WTC11 (cell line): Measurements from ENCODE around the gene AP4S1. TPM values are rescaled to one million over a fixed set of nuclear protein-coding genes. Genes with fewer than 3 reads are reported as not detected.

Source experiments
- ATAC-seq: fragments of 200-7000 bp; cut with Tn5 transposase; 2 replicates; pipeline ENCODE4 v1.10.0; 2021; ENCODE audit warnings: mild to moderate bottlenecking, moderate library complexity
- CTCF ChIA-PET: fragments of 300-600 bp; sonication (Branson Sonifier 250); formaldehyde crosslinking; loops from one replicate; lab custom pipeline; 2021; ENCODE audit warnings: antibody characterized with exemption; lab: Charles Lee
- POLR2A ChIA-PET: fragments of 350-600 bp; sonication (Branson Sonifier 250); formaldehyde crosslinking; loops from one replicate; lab custom pipeline; 2021; ENCODE audit warnings: antibody characterized with exemption; lab: Charles Lee
- DNase-seq: peaks from one replicate; pipeline ENCODE4 v3.0.0; 2021; ENCODE audit warnings: low spot score
- H3K27ac Mint-ChIP-seq: 2 replicates; pipeline ENCODE4 v1.8.0; 2021; ENCODE audit warnings: mixed read lengths
- H3K27me3 Mint-ChIP-seq: 2 replicates; pipeline ENCODE4 v1.8.0; 2021; ENCODE audit warnings: low read depth, mild to moderate bottlenecking, moderate library complexity, mixed read lengths
- H3K36me3 Mint-ChIP-seq: 2 replicates; pipeline ENCODE4 v1.8.0; 2021; ENCODE audit warnings: mixed read lengths
- H3K4me1 Mint-ChIP-seq: 2 replicates; pipeline ENCODE4 v1.8.0; 2022; ENCODE audit warnings: mixed read lengths
- H3K4me3 Mint-ChIP-seq: 2 replicates; pipeline ENCODE4 v1.8.0; 2021; ENCODE audit warnings: mild to moderate bottlenecking, moderate library complexity, mixed read lengths
- H3K9me3 Mint-ChIP-seq: 2 replicates; pipeline ENCODE4 v1.8.0; 2021; ENCODE audit warnings: mixed read lengths
- CREM ChIP-seq: sonication (generic); formaldehyde crosslinking; IDR thresholded peaks from 2 replicates; pipeline ENCODE4 v1.8.1; 2022; ENCODE audit warnings: mild to moderate bottlenecking, missing genetic modification reagents, moderate library complexity
- EMX1 ChIP-seq: fragments of 250-450 bp; sonication (Bioruptor Pico); IDR thresholded peaks from 2 replicates; pipeline ENCODE4 v1.8.0; 2021; ENCODE audit warnings: mild to moderate bottlenecking
- FOXK1 ChIP-seq: sonication (generic); formaldehyde crosslinking; IDR thresholded peaks from 2 replicates; pipeline ENCODE4 v1.8.0; 2022; ENCODE audit warnings: mild to moderate bottlenecking, moderate library complexity, missing genetic modification reagents
- GRHL2 ChIP-seq: fragments of 250-450 bp; sonication (Bioruptor Pico); IDR thresholded peaks from 2 replicates; pipeline ENCODE4 v1.8.0; 2022; ENCODE audit warnings: mild to moderate bottlenecking, moderate library complexity; ENCODE audit not compliant: insufficient replicate concordance, severe bottlenecking
- GTF2I ChIP-seq: fragments of 250-450 bp; sonication (Bioruptor Pico); conservative IDR thresholded peaks from 2 replicates; pipeline ENCODE4 v1.4.0; 2021; ENCODE audit warnings: mild to moderate bottlenecking
- MXD4 ChIP-seq: fragments of 250-450 bp; sonication (Bioruptor Pico); IDR thresholded peaks from 2 replicates; pipeline ENCODE4 v1.8.0; 2021; ENCODE audit warnings: mild to moderate bottlenecking, moderate library complexity, borderline replicate concordance
- NR1H2 ChIP-seq: sonication (generic); formaldehyde crosslinking; IDR thresholded peaks from 2 replicates; pipeline ENCODE4 v1.9.0; 2021; ENCODE audit warnings: mild to moderate bottlenecking, moderate library complexity, missing genetic modification reagents
- NR2C2 ChIP-seq: sonication (generic); formaldehyde crosslinking; IDR thresholded peaks from 2 replicates; pipeline ENCODE4 v1.8.0; 2022; ENCODE audit warnings: mild to moderate bottlenecking, missing genetic modification reagents
- RELA ChIP-seq: sonication (generic); formaldehyde crosslinking; IDR thresholded peaks from 2 replicates; pipeline ENCODE4 v1.8.1; 2022; ENCODE audit warnings: missing genetic modification reagents, mild to moderate bottlenecking, borderline replicate concordance
- SOX15 ChIP-seq: fragments of 250-450 bp; sonication (Bioruptor Pico); IDR thresholded peaks from 2 replicates; pipeline ENCODE4 v1.9.0; 2021; ENCODE audit warnings: mild to moderate bottlenecking
- TCF7 ChIP-seq: sonication (generic); formaldehyde crosslinking; IDR thresholded peaks from 2 replicates; pipeline ENCODE4 v1.8.0; 2022; ENCODE audit warnings: mild to moderate bottlenecking, low read depth, missing genetic modification reagents, moderate library complexity
- ZNF121 ChIP-seq: sonication (generic); formaldehyde crosslinking; IDR thresholded peaks from 2 replicates; pipeline ENCODE4 v1.8.0; 2023; ENCODE audit warnings: missing genetic modification reagents
- total RNA-seq: library from RNA; stranded (reverse); gene quantifications from 3 replicates; pipeline ENCODE4 v1.2.3, GENCODE V29; 2021
- TF ChIP-seq, protein P1 (sequence below): fragments of 250-450 bp; sonication (Bioruptor Pico); IDR thresholded peaks from 2 replicates; pipeline ENCODE4 v1.9.0; 2021; ENCODE audit warnings: mild to moderate bottlenecking
- TF ChIP-seq, protein P2 (sequence below): sonication (generic); formaldehyde crosslinking; IDR thresholded peaks from 2 replicates; pipeline ENCODE4 v1.8.0; 2023; ENCODE audit warnings: missing genetic modification reagents
- TF ChIP-seq, protein P3 (sequence below): sonication (generic); formaldehyde crosslinking; IDR thresholded peaks from 2 replicates; pipeline ENCODE4 v1.8.0; 2023; ENCODE audit warnings: missing genetic modification reagents, mild to moderate bottlenecking, borderline replicate concordance
- TF ChIP-seq, protein P4 (sequence below): sonication (generic); formaldehyde crosslinking; IDR thresholded peaks from 2 replicates; pipeline ENCODE4 v1.8.1; 2022; ENCODE audit warnings: mild to moderate bottlenecking, moderate library complexity, missing genetic modification reagents
- TF ChIP-seq, protein P5 (sequence below): sonication (generic); formaldehyde crosslinking; IDR thresholded peaks from 2 replicates; pipeline ENCODE4 v1.8.1; 2022; ENCODE audit warnings: low read depth, mild to moderate bottlenecking, moderate library complexity, missing genetic modification reagents, borderline replicate concordance

AP4S1 gene
- total RNA-seq, 1 experiment from 2014 or later: 7.0 TPM

DNA sequence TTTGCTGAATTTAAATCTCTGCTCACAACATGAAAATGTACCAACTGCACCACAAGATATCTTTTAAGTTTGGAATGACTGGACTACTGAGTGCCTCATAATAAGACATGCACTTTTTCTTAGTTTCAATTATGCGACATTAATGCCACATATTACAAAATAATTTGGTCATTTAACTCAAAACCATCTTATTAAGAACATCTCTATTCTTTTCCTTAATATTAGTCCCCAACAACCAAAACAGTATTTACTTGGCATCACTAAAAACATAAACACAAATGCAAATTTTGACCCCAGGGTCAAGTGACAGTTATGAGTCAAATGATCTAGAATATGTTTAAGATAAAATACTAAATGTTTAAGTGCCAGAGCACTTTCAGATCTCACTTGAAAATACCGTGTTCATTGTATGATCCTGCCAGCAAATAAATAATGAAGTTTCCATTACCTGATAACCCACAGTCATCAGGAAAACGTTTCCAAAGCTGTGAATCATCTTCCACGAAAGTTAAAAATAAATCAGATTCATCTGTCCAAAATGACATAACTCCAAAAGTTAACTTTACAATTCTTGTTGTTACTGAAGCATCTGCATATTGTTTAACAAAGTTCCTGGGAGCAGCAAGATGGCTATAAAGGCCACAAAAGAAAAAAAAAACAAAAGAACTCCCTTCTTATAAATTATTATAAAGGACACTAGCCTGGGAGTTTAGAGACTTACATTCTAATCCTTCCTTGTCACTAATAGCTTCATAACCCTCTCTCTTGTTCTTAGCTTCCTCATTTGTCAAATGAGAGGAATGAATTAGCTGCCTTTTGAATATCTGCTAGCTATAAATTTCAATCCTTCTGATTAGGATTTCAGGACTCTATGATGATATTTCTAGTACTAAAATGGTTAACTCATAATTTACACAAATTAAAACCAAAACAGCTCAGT is 30.5 kb upstream of the AP4S1 start (continued):
- TF ChIP-seq, protein P1, sequence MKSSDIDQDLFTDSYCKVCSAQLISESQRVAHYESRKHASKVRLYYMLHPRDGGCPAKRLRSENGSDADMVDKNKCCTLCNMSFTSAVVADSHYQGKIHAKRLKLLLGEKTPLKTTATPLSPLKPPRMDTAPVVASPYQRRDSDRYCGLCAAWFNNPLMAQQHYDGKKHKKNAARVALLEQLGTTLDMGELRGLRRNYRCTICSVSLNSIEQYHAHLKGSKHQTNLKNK (CRISPR knock-in tag): no peak
- TF ChIP-seq, protein P2, sequence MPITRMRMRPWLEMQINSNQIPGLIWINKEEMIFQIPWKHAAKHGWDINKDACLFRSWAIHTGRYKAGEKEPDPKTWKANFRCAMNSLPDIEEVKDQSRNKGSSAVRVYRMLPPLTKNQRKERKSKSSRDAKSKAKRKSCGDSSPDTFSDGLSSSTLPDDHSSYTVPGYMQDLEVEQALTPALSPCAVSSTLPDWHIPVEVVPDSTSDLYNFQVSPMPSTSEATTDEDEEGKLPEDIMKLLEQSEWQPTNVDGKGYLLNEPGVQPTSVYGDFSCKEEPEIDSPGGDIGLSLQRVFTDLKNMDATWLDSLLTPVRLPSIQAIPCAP (CRISPR knock-in tag): no peak
- TF ChIP-seq NR2C2 (CRISPR knock-in tag): no peak
- TF ChIP-seq GRHL2 (CRISPR knock-in tag): no peak
- TF ChIP-seq SOX15 (CRISPR knock-in tag): no peak
- TF ChIP-seq NR1H2 (CRISPR knock-in tag): no peak
- TF ChIP-seq GTF2I: no peak

DNA sequence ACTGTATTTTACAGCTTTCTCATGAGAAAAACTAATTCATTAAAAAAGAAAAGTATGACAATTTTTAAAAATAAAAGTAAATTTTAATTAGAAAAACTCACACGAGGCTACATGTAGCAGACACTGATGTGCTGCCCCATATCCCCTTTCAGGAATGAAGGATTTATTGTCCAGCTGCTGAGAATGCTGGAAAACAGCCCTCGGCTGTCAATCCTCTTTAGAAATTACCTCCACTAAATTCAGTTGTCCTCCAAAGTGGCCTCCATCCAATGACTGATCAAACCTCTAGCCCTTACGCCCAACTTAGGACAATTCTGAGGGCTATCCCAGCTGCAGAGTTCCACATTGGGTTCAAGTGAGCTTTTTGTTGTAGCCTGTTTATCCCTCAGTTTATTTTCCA is 29.8 kb upstream of the AP4S1 start:
- POLR2A ChIA-PET: interaction anchor here (1.2 kb wide), 1 partner anchor 31 kb away, joined by 3 read pairs; no protein-coding TSS in a partner anchor
- Mint-ChIP-seq H3K9me3 (peaks cover 24% of the 10 kb centered on the region), H3K4me1 (peaks cover 60% of the 10 kb centered on the region), H3K4me3 (no peak overlapping the region), H3K27me3 (no peaks in the 10 kb centered on the region), H3K27ac (peak overlapping the region; percentile 70; the same call in 1 of the 2 replicates), H3K36me3 (peaks cover 22% of the 10 kb centered on the region)
- ATAC-seq: no peak
- DNase-seq: no peak
- CTCF ChIA-PET: interaction anchor here (1.9 kb wide), 1 partner anchor 15 kb away, joined by 4 read pairs; no protein-coding TSS in a partner anchor
- TF ChIP-seq MXD4 (no peak), ZNF121 (CRISPR knock-in tag) (no peak), CREM (no peak), FOXK1 (CRISPR knock-in tag) (no peak), RELA (CRISPR knock-in tag) (no peak), EMX1 (CRISPR knock-in tag) (no peak), TCF7 (CRISPR knock-in tag) (no peak)
- TF ChIP-seq, protein P3, sequence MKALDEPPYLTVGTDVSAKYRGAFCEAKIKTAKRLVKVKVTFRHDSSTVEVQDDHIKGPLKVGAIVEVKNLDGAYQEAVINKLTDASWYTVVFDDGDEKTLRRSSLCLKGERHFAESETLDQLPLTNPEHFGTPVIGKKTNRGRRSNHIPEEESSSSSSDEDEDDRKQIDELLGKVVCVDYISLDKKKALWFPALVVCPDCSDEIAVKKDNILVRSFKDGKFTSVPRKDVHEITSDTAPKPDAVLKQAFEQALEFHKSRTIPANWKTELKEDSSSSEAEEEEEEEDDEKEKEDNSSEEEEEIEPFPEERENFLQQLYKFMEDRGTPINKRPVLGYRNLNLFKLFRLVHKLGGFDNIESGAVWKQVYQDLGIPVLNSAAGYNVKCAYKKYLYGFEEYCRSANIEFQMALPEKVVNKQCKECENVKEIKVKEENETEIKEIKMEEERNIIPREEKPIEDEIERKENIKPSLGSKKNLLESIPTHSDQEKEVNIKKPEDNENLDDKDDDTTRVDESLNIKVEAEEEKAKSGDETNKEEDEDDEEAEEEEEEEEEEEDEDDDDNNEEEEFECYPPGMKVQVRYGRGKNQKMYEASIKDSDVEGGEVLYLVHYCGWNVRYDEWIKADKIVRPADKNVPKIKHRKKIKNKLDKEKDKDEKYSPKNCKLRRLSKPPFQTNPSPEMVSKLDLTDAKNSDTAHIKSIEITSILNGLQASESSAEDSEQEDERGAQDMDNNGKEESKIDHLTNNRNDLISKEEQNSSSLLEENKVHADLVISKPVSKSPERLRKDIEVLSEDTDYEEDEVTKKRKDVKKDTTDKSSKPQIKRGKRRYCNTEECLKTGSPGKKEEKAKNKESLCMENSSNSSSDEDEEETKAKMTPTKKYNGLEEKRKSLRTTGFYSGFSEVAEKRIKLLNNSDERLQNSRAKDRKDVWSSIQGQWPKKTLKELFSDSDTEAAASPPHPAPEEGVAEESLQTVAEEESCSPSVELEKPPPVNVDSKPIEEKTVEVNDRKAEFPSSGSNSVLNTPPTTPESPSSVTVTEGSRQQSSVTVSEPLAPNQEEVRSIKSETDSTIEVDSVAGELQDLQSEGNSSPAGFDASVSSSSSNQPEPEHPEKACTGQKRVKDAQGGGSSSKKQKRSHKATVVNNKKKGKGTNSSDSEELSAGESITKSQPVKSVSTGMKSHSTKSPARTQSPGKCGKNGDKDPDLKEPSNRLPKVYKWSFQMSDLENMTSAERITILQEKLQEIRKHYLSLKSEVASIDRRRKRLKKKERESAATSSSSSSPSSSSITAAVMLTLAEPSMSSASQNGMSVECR: no peak
- TF ChIP-seq, protein P4, sequence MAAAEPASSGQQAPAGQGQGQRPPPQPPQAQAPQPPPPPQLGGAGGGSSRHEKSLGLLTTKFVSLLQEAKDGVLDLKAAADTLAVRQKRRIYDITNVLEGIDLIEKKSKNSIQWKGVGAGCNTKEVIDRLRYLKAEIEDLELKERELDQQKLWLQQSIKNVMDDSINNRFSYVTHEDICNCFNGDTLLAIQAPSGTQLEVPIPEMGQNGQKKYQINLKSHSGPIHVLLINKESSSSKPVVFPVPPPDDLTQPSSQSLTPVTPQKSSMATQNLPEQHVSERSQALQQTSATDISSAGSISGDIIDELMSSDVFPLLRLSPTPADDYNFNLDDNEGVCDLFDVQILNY: no peak
- TF ChIP-seq, protein P5, sequence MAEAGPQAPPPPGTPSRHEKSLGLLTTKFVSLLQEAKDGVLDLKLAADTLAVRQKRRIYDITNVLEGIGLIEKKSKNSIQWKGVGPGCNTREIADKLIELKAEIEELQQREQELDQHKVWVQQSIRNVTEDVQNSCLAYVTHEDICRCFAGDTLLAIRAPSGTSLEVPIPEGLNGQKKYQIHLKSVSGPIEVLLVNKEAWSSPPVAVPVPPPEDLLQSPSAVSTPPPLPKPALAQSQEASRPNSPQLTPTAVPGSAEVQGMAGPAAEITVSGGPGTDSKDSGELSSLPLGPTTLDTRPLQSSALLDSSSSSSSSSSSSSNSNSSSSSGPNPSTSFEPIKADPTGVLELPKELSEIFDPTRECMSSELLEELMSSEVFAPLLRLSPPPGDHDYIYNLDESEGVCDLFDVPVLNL (CRISPR knock-in tag): no peak
